Esophagus muscularis mucosa (tissue), 4 donors: Measurements from ENCODE around the gene TMCC2. TPM values are rescaled to one million over a fixed set of nuclear protein-coding genes. Genes with fewer than 3 reads are reported as not detected.

Experiments used
- DNase-seq: peaks from one replicate; pipeline ENCODE4 v3.0.0-alpha.2; 2017; ENCODE audit errors: extremely low spot score
- H3K27ac ChIP-seq, 4 donors: fragments of 200-600 bp; sonication (generic); replicated peaks in 1 of 4; 1 replicate in 3 of 4; 2 replicates in 1 of 4; pipeline ENCODE4 v1.5.1; 2016 to 2019; ENCODE audit warnings: mild to moderate bottlenecking in 1 of 4
- H3K27me3 ChIP-seq, 4 donors: fragments of 200-600 bp; sonication (generic); one replicate each; pipeline versions ENCODE4 v1.5.1 to v1.6.0; 2016 to 2019
- H3K36me3 ChIP-seq, 4 donors: fragments of 200-600 bp; sonication (generic); one replicate each; pipeline ENCODE4 v1.5.1; 2016 to 2019
- H3K4me1 ChIP-seq, 4 donors: fragments of 200-600 bp; sonication (generic); one replicate each; pipeline ENCODE4 v1.5.1; 2016 to 2019
- H3K4me3 ChIP-seq, 4 donors: fragments of 200-600 bp; sonication (generic); 1 replicate in 2 of 4; 2 replicates in 2 of 4; pipeline ENCODE4 v1.5.1; 2016 to 2019; ENCODE audit warnings: mild to moderate bottlenecking in 4 of 4, moderate library complexity in 1 of 4
- H3K9me3 ChIP-seq, 4 donors: fragments of 200-600 bp; sonication (generic); 1 replicate in 3 of 4; 2 replicates in 1 of 4; pipeline ENCODE4 v1.5.1; 2016 to 2019
- CTCF ChIP-seq, 3 experiments: fragments of 200-600 bp in 2 of 3; fragments of 450-650 bp in 1 of 3; sonication (generic) in 2 of 3; IDR thresholded peaks; one replicate each; pipeline ENCODE4 v1.5.1; 2017 to 2019; ENCODE audit warnings: antibody characterized with exemption in 3 of 3, mild to moderate bottlenecking in 2 of 3, moderate library complexity in 1 of 3
- EP300 ChIP-seq: sonication (generic); formaldehyde crosslinking; IDR thresholded peaks from one replicate; pipeline ENCODE4 v1.6.1; 2017; ENCODE audit warnings: antibody characterized with exemption
- POLR2A ChIP-seq: fragments of 450-650 bp; IDR thresholded peaks from one replicate; pipeline ENCODE4 v1.6.1; 2017; ENCODE audit warnings: antibody characterized with exemption, moderate library complexity, mild to moderate bottlenecking, low read depth
- POLR2AphosphoS5 ChIP-seq, 2 donors: sonication (generic); formaldehyde crosslinking; IDR thresholded peaks; one replicate each; pipeline ENCODE4 v1.6.1; 2017; ENCODE audit warnings: antibody characterized with exemption in 2 of 2
- WGBS: methylation state at CpG from one replicate; pipeline ENCODE4 v1.1.5; 2018; 5-methylcytosine and 5-hydroxymethylcytosine counted together
- intact Hi-C: fragments of 100-400 bp; cut with DNase I; formaldehyde crosslinking; loops from one replicate; pipeline ENCODE4 v1.15.1; 2023
- total RNA-seq, 4 donors: library from RNA; depleted of rRNA; stranded (reverse); fragments of >200 nt; gene quantifications; one replicate each; pipeline versions ENCODE4 v1.1.0 to v1.2.1, GENCODE V29; 2016

TMCC2 gene
- total RNA-seq, 4 donors from 2014 or later, result 4.1 to 8.2 (median 5.9) TPM

DNA sequence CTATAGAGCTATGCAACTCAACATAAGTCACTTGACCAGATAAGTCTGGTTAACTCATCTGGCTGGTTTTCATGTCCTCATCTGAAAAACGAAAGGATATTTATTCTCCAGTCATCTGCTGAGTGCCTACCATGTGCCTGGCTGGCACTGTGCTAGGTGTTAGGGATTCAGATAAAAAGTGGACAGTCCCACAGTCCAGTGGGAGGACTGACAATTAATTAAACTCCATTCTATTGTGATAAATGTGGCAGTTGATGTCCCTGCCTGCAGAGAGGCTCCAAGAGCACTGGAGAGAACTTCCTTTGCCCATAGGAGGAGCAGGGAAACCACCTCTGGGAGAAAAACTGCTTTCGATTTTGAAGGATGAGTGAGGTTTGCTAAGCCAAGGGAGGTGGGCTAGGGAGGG, 88.4 kb downstream of the TMCC2 start:
- Histone ChIP-seq H3K4me3 (no peak overlapping the region), H3K27me3 (peaks cover 0 to 6% (median 0%) of the 10 kb centered on the region in 4 donors), H3K36me3 (no peaks in the 10 kb centered on the region), H3K4me1 (peaks cover 55 to 64% (median 61%) of the 10 kb centered on the region in 4 donors), H3K9me3 (no peaks in the 10 kb centered on the region), H3K27ac (no peak overlapping the region)
- no peak for TF ChIP-seq CTCF (IDR thresholded peaks at IDR 0.05)
- no peak for TF ChIP-seq POLR2A
- TF ChIP-seq POLR2AphosphoS5 (IDR thresholded peaks at IDR 0.05), result no peak
- no peak for TF ChIP-seq EP300
- no peak for DNase-seq
- WGBS, result 46% methylated on average over 2 of the region's 2 CpGs
- intact Hi-C loops, result no loop called here

DNA sequence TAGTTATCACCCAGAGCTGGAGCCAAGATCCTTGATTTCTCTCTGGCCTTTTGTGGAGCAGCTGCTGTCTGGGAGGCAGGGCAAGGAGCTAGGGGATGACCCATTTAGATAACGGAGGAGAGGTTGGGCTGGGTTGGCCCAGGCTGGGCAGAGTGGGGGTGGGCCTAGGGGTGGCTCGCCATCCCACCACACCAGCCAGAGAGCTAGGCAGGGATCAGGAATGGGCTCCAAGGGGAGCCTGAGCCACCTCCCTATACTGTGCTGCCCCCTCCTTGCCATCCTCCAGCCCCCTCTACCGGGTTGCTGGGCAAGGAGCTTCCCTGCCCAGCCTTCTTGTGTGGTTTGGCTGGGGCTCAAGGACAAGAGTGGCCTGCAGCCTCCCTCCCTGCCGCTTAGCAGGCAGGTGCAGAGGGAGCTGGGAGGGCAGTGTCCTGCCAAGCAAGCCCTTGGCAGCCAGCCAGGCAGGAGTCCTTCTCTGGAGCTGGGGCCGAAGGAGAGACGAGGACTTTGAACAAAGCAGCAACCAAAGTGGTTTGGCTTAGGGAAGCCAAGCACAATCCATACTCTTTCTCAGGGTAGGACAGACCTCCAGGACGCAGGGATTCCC, 89.7 kb downstream of the TMCC2 start:
- peaks cover 61 to 72% (median 65%) of the 10 kb centered on the region in 4 donors for H3K4me1 ChIP-seq
- 28% methylated on average over 6 of the region's 7 CpGs for WGBS
- H3K9me3 ChIP-seq, result no peaks in the 10 kb centered on the region
- H3K27me3 ChIP-seq, result peaks cover 0 to 6% (median 0%) of the 10 kb centered on the region in 4 donors
- DNase-seq, result no peak
- H3K27ac ChIP-seq, result no peak overlapping the region
- no peaks in the 10 kb centered on the region for H3K36me3 ChIP-seq
- intact Hi-C loops, result no loop called here
- H3K4me3 ChIP-seq, result no peak overlapping the region
- TF ChIP-seq POLR2A (no peak), EP300 (no peak)

DNA sequence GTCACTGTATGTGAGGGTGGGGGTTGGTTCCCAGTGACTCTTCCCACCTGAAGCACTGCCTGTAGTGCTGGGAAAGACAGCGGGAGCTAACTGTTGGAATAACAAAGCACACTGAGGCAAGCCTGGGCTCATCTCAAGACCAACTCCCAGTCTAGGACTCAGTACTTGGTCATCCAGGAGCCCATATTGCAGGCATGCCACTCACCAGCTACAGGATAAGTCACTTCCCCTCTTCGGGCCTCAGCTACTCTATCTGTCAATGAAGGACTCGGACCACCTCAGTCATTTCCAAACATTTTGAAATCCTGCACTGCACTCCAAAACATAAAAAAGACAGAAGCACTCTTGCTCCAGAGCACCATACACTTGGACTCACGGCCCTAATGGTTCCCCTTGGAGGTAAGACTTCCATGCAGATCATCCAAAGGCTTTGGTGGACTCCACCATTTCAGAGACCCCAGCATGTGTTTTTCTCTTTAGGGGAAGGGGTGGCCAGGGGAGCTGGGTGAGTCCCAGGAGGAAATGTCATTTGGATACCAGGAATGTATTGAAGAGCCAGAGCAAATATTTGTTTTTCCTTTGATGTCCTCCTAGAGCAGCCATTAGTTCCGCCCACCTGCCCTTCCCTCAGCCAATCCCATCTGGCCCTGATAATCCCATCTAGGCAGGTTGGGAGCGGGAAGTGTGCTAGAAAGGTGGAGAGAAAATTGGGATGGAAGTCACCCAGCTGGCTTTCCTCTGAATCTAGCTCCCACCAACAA, 90.7 kb downstream of the TMCC2 start:
- 94% methylated on average over 6 of the region's 6 CpGs for WGBS
- Histone ChIP-seq H3K36me3 (no peaks in the 10 kb centered on the region), H3K4me3 (peak overlapping the region in 1 of 4 donors; percentile 8), H3K4me1 (peaks cover 58 to 68% (median 60%) of the 10 kb centered on the region in 4 donors), H3K27ac (peak overlapping the region in 2 of 4 donors; percentile 10 to 18), H3K9me3 (no peaks in the 10 kb centered on the region), H3K27me3 (peaks cover 0 to 6% (median 0%) of the 10 kb centered on the region in 4 donors)
- no peak for TF ChIP-seq CTCF (IDR thresholded peaks at IDR 0.05)
- TF ChIP-seq POLR2AphosphoS5 (IDR thresholded peaks at IDR 0.05), result no peak
- TF ChIP-seq EP300, result no peak
- DNase-seq, result no peak
- intact Hi-C loops, result no loop called here

- H3K36me3 ChIP-seq, result no peaks in the 10 kb centered on the region
- TF ChIP-seq CTCF (IDR thresholded peaks at IDR 0.05) (no peak), POLR2AphosphoS5 (IDR thresholded peaks at IDR 0.05) (no peak), POLR2A (no peak), EP300 (no peak)
- H3K4me3 ChIP-seq, result peak overlapping the region in 1 of 4 donors; percentile 17
- H3K27me3 ChIP-seq, result no peaks in the 10 kb centered on the region
- peaks cover 51 to 59% (median 55%) of the 10 kb centered on the region in 4 donors for H3K4me1 ChIP-seq
- no peaks in the 10 kb centered on the region for H3K9me3 ChIP-seq
- WGBS, result 53% methylated on average over 6 of the region's 6 CpGs
- intact Hi-C loops, result no loop called here
- no peak for DNase-seq
- peak overlapping the region in 2 of 4 donors; percentile 18 to 36 for H3K27ac ChIP-seq
Observed at GRCh38 chr1:205319081-205320018, 91.6 kb downstream of the TMCC2 start.
